HEK293 (cell line): ENCODE results near the gene SCN4B.

Source experiments
- CTCF ChIA-PET: fragments of 350-600 bp; formaldehyde crosslinking; extraction: SDS; loops from one replicate; lab custom pipeline; 2021; ENCODE audit warnings: antibody characterized with exemption; lab: Yijun Ruan, JAX
- POLR2A ChIA-PET: fragments of 300-600 bp; formaldehyde crosslinking; extraction: SDS; loops from one replicate; lab custom pipeline; 2020; ENCODE audit warnings: antibody characterized with exemption, inconsistent platforms; lab: Yijun Ruan, JAX
- H3K27ac ChIP-seq: fragments of 200-500 bp; sonication (Bioruptor generic); 2 replicates; pipeline ENCODE4 v1.5.1; 2014; ENCODE audit warnings: low read depth, low read length, control low read depth, inconsistent platforms; ENCODE audit errors: extremely low read depth
- H3K36me3 ChIP-seq, 2 experiments: fragments of 200-500 bp in 1 of 2; sonication (Bioruptor generic) in 1 of 2; 1 replicate in 1 of 2; 2 replicates in 1 of 2; pipeline ENCODE4 v1.5.1; 2014 to 2017; ENCODE audit warnings: inconsistent platforms in 2 of 2, low read length in 2 of 2; ENCODE audit not compliant: control insufficient read depth in 2 of 2, insufficient read depth in 1 of 2
- H3K4me1 ChIP-seq: fragments of 200-500 bp; sonication (Bioruptor generic); 2 replicates; pipeline ENCODE4 v1.5.1; 2014; ENCODE audit warnings: mild to moderate bottlenecking, low read length, inconsistent platforms; ENCODE audit not compliant: control insufficient read depth, insufficient read depth
- H3K4me3 ChIP-seq: 2 replicates; pipeline ENCODE4 v1.5.1; 2011; ENCODE audit warnings: low read depth, mild to moderate bottlenecking, control low read depth, low read length, moderate library complexity
- H3K9me3 ChIP-seq: fragments of 200-500 bp; sonication (Bioruptor generic); 2 replicates; pipeline ENCODE4 v1.5.1; 2014; ENCODE audit warnings: low read depth, low read length, inconsistent platforms; ENCODE audit not compliant: control insufficient read depth, insufficient read depth
- EGR2 ChIP-seq: fragments of 450-650 bp; formaldehyde crosslinking; IDR thresholded peaks from 2 replicates; pipeline ENCODE4 v1.5.1; 2016; ENCODE audit warnings: low read depth, missing biosample characterization, missing genetic modification characterization
- HOXA7 ChIP-seq: sonication (generic); formaldehyde crosslinking; IDR thresholded peaks from 2 replicates; pipeline ENCODE4 v1.8.1; 2022; ENCODE audit warnings: missing genetic modification reagents, borderline replicate concordance
- ZNF10 ChIP-seq: fragments of 450-650 bp; formaldehyde crosslinking; IDR thresholded peaks from 2 replicates; pipeline ENCODE4 v1.5.1; 2017; ENCODE audit warnings: missing biosample characterization, missing genetic modification characterization
- ZNF19 ChIP-seq: fragments of 450-650 bp; formaldehyde crosslinking; IDR thresholded peaks from 2 replicates; pipeline ENCODE4; 2016; ENCODE audit warnings: missing biosample characterization, missing genetic modification characterization, low read depth
- ZNF202 ChIP-seq: fragments of 450-650 bp; formaldehyde crosslinking; IDR thresholded peaks from 2 replicates; pipeline ENCODE4 v1.5.1; 2016; ENCODE audit warnings: missing biosample characterization, missing genetic modification characterization, borderline replicate concordance
- ZNF221 ChIP-seq: fragments of 450-650 bp; formaldehyde crosslinking; IDR thresholded peaks from 2 replicates; pipeline ENCODE4 v1.5.1; 2017; ENCODE audit warnings: missing biosample characterization, missing genetic modification characterization, borderline replicate concordance
- ZNF362 ChIP-seq: fragments of 450-650 bp; formaldehyde crosslinking; IDR thresholded peaks from 2 replicates; pipeline ENCODE4 v1.5.1; 2016; ENCODE audit warnings: missing biosample characterization, missing genetic modification characterization
- ZNF530 ChIP-seq: fragments of 450-650 bp; formaldehyde crosslinking; IDR thresholded peaks from 2 replicates; pipeline ENCODE4 v1.5.1; 2016; ENCODE audit warnings: low read depth, missing biosample characterization, missing genetic modification characterization
- ZNF624 ChIP-seq: fragments of 450-650 bp; formaldehyde crosslinking; IDR thresholded peaks from 2 replicates; pipeline ENCODE4 v1.5.1; 2017; ENCODE audit warnings: missing biosample characterization, missing genetic modification characterization
- ZNF76 ChIP-seq: fragments of 450-650 bp; formaldehyde crosslinking; IDR thresholded peaks from 2 replicates; pipeline ENCODE4; 2016; ENCODE audit warnings: low read depth, missing biosample characterization, missing genetic modification characterization, borderline replicate concordance
- ZNF843 ChIP-seq: fragments of 450-650 bp; formaldehyde crosslinking; IDR thresholded peaks from 2 replicates; pipeline ENCODE4 v1.5.1; 2016; ENCODE audit warnings: missing biosample characterization, missing genetic modification characterization
- ZSCAN30 ChIP-seq: fragments of 450-650 bp; IDR thresholded peaks from 2 replicates; pipeline ENCODE4 v1.5.1; 2018; ENCODE audit warnings: missing biosample characterization, mild to moderate bottlenecking, missing genetic modification characterization, moderate library complexity
- TF ChIP-seq, protein P1 (sequence below): fragments of 450-650 bp; formaldehyde crosslinking; IDR thresholded peaks from 2 replicates; pipeline ENCODE4 v1.5.1; 2016; ENCODE audit warnings: missing biosample characterization, missing genetic modification characterization
- TF ChIP-seq, protein P2 (sequence below): fragments of 450-650 bp; formaldehyde crosslinking; IDR thresholded peaks from 2 replicates; pipeline ENCODE4 v1.5.1; 2016; ENCODE audit warnings: missing biosample characterization, missing genetic modification characterization
- TF ChIP-seq, protein P3 (sequence below): fragments of 450-650 bp; formaldehyde crosslinking; optimal IDR thresholded peaks from 2 replicates; pipeline ENCODE3; 2016; ENCODE audit warnings: missing biosample characterization, mild to moderate bottlenecking, missing genetic modification characterization
- TF ChIP-seq, protein P4 (sequence below): fragments of 450-650 bp; formaldehyde crosslinking; IDR thresholded peaks from 2 replicates; pipeline ENCODE4 v1.5.1; 2016; ENCODE audit warnings: missing biosample characterization, missing genetic modification characterization

Gene SCN4B

GRCh38 chr11:118135796-118136165 lies 16.8 kb downstream of the SCN4B start:
- Histone ChIP-seq H3K9me3 (no peaks in the 10 kb centered on the region), H3K36me3 (no peaks in the 10 kb centered on the region), H3K4me3 (no peak overlapping the region), H3K27ac (no peak overlapping the region), H3K4me1 (no peaks in the 10 kb centered on the region)
- ChIA-PET POLR2A (no interaction called here), CTCF (interaction anchor here (2.3 kb wide), 1 partner anchor 9 kb away, joined by 6 read pairs; no protein-coding TSS in a partner anchor)
- TF ChIP-seq, protein P1, sequence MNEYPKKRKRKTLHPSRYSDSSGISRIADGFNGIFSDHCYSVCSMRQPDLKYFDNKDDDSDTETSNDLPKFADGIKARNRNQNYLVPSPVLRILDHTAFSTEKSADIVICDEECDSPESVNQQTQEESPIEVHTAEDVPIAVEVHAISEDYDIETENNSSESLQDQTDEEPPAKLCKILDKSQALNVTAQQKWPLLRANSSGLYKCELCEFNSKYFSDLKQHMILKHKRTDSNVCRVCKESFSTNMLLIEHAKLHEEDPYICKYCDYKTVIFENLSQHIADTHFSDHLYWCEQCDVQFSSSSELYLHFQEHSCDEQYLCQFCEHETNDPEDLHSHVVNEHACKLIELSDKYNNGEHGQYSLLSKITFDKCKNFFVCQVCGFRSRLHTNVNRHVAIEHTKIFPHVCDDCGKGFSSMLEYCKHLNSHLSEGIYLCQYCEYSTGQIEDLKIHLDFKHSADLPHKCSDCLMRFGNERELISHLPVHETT (tag by site-specific recombination) = no peak
- TF ChIP-seq ZNF221 (tag by site-specific recombination) (no peak), ZNF362 (tag by site-specific recombination) (no peak), ZNF843 (tag by site-specific recombination) (no peak), ZNF19 (tag by site-specific recombination) (no peak), ZNF76 (tag by site-specific recombination) (no peak), ZNF202 (no peak), EGR2 (tag by site-specific recombination) (no peak), ZNF530 (tag by site-specific recombination) (no peak), ZNF624 (tag by site-specific recombination) (no peak)
- TF ChIP-seq, protein P2, sequence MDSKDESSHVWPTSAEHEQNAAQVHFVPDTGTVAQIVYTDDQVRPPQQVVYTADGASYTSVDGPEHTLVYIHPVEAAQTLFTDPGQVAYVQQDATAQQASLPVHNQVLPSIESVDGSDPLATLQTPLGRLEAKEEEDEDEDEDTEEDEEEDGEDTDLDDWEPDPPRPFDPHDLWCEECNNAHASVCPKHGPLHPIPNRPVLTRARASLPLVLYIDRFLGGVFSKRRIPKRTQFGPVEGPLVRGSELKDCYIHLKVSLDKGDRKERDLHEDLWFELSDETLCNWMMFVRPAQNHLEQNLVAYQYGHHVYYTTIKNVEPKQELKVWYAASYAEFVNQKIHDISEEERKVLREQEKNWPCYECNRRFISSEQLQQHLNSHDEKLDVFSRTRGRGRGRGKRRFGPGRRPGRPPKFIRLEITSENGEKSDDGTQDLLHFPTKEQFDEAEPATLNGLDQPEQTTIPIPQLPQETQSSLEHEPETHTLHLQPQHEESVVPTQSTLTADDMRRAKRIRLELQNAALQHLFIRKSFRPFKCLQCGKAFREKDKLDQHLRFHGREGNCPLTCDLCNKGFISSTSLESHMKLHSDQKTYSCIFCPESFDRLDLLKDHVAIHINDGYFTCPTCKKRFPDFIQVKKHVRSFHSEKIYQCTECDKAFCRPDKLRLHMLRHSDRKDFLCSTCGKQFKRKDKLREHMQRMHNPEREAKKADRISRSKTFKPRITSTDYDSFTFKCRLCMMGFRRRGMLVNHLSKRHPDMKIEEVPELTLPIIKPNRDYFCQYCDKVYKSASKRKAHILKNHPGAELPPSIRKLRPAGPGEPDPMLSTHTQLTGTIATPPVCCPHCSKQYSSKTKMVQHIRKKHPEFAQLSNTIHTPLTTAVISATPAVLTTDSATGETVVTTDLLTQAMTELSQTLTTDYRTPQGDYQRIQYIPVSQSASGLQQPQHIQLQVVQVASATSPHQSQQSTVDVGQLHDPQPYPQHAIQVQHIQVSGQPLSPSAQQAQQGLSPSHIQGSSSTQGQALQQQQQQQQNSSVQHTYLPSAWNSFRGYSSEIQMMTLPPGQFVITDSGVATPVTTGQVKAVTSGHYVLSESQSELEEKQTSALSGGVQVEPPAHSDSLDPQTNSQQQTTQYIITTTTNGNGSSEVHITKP (tag by site-specific recombination) = no peak
- TF ChIP-seq, protein P3, sequence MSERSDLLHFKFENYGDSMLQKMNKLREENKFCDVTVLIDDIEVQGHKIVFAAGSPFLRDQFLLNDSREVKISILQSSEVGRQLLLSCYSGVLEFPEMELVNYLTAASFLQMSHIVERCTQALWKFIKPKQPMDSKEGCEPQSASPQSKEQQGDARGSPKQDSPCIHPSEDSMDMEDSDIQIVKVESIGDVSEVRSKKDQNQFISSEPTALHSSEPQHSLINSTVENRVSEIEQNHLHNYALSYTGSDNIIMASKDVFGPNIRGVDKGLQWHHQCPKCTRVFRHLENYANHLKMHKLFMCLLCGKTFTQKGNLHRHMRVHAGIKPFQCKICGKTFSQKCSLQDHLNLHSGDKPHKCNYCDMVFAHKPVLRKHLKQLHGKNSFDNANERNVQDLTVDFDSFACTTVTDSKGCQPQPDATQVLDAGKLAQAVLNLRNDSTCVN = no peak
- TF ChIP-seq, protein P4, sequence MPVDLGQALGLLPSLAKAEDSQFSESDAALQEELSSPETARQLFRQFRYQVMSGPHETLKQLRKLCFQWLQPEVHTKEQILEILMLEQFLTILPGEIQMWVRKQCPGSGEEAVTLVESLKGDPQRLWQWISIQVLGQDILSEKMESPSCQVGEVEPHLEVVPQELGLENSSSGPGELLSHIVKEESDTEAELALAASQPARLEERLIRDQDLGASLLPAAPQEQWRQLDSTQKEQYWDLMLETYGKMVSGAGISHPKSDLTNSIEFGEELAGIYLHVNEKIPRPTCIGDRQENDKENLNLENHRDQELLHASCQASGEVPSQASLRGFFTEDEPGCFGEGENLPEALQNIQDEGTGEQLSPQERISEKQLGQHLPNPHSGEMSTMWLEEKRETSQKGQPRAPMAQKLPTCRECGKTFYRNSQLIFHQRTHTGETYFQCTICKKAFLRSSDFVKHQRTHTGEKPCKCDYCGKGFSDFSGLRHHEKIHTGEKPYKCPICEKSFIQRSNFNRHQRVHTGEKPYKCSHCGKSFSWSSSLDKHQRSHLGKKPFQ (tag by site-specific recombination) = no peak

- POLR2A ChIA-PET = no interaction called here
- H3K9me3 ChIP-seq = no peaks in the 10 kb centered on the region
These were observed 17.4 kb downstream of the SCN4B start for GRCh38 chr11:118135051-118135795.

More at GRCh38 chr11:118135051-118135795, 17.4 kb downstream of the SCN4B start:
- H3K4me1 ChIP-seq = no peaks in the 10 kb centered on the region
- TF ChIP-seq ZNF10 (tag by site-specific recombination) = no peak
- TF ChIP-seq HOXA7 = no peak
- no peak for TF ChIP-seq ZSCAN30 (tag by site-specific recombination)
- CTCF ChIA-PET = interaction anchor here (0.7 to 2.3 kb wide), 5 partner anchors 9 to 554 kb away, joined by 3 to 9 read pairs (median 5); partner anchors contain the start of gene SCN4B
- H3K36me3 ChIP-seq = no peaks in the 10 kb centered on the region
- H3K4me3 ChIP-seq = no peak overlapping the region
- no peak overlapping the region for H3K27ac ChIP-seq
